ENCODE results near the gene DDN. TPM values are rescaled to one million over a fixed set of nuclear protein-coding genes. Genes with fewer than 3 reads are reported as not detected.
A peak's percentile ranks its signal among the peaks of the same experiment; 100 is the strongest.

DDN gene
- total RNA-seq, 2 donors from 2014 or later = 0.17 to 0.21 TPM

DNA sequence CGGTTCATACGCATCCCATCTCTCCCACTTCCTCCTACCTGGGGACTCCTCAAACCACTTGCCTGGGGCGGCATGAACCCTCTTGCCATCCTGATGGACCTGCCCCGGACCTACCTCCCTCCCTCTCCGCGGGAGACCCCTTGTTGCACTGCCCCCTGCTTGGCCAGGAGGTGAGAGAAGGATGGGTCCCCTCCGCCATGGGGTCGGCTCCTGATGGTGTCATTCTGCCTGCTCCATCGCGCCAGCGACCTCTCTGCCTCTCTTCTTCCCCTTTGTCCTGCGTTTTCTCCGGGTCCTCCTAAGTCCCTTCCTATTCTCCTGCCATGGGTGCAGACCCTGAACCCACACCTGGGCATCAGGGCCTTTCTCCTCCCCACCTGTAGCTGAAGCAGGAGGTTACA lies 17.4 kb downstream of the DDN start:
- Histone ChIP-seq H3K9me3 (no peaks in the 10 kb centered on the region), H3K4me3 (peak overlapping the region; percentile 27), H3K4me1 (peaks cover 36% of the 10 kb centered on the region), H3K27me3 (peaks cover 63% of the 10 kb centered on the region), H3K36me3 (no peaks in the 10 kb centered on the region), H3K27ac (no peak overlapping the region), H3K9ac (ENCODE audit: low read depth in 2 of 2, low read length in 2 of 2) (peak overlapping the region in 1 of 2 donors; percentile 5)
- TF ChIP-seq, protein P1, sequence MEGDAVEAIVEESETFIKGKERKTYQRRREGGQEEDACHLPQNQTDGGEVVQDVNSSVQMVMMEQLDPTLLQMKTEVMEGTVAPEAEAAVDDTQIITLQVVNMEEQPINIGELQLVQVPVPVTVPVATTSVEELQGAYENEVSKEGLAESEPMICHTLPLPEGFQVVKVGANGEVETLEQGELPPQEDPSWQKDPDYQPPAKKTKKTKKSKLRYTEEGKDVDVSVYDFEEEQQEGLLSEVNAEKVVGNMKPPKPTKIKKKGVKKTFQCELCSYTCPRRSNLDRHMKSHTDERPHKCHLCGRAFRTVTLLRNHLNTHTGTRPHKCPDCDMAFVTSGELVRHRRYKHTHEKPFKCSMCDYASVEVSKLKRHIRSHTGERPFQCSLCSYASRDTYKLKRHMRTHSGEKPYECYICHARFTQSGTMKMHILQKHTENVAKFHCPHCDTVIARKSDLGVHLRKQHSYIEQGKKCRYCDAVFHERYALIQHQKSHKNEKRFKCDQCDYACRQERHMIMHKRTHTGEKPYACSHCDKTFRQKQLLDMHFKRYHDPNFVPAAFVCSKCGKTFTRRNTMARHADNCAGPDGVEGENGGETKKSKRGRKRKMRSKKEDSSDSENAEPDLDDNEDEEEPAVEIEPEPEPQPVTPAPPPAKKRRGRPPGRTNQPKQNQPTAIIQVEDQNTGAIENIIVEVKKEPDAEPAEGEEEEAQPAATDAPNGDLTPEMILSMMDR (IDR thresholded peaks at IDR 0.05) = no peak
- no peak for DNase-seq
- intact Hi-C loops (cut with DNase I) = loop anchor here (10.0 kb wide), 1 partner anchor 127 kb away; the partner anchor contains the start of gene DDX23

DNA sequence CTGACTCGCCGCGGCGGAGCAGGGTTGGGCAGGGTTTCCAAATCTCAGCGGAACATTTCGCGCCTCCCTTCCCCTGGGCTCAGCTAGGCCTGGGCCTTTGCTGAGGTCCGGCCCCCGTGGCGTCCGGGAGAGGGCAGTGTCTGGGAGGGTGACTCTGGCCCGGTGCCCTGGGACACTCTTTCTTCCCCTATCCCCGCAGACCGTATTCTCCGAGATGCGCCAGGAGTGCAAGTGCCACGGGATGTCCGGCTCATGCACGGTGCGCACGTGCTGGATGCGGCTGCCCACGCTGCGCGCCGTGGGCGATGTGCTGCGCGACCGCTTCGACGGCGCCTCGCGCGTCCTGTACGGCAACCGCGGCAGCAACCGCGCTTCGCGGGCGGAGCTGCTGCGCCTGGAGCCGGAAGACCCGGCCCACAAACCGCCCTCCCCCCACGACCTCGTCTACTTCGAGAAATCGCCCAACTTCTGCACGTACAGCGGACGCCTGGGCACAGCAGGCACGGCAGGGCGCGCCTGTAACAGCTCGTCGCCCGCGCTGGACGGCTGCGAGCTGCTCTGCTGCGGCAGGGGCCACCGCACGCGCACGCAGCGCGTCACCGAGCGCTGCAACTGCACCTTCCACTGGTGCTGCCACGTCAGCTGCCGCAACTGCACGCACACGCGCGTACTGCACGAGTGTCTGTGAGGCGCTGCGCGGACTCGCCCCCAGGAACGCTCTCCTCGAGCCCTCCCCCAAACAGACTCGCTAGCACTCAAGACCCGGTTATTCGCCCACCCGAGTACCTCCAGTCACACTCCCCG lies 18.0 kb downstream of the DDN start:
- Histone ChIP-seq H3K27me3 (peaks cover 61% of the 10 kb centered on the region), H3K27ac (no peak overlapping the region), H3K36me3 (no peaks in the 10 kb centered on the region), H3K4me3 (peak overlapping the region; percentile 27), H3K9ac (ENCODE audit: low read depth in 2 of 2, low read length in 2 of 2) (peak overlapping the region; percentile 5 to 28), H3K4me1 (peaks cover 36% of the 10 kb centered on the region), H3K9me3 (no peaks in the 10 kb centered on the region)
- intact Hi-C loops (cut with DNase I) = loop anchor here (10.0 kb wide), 1 partner anchor 126 kb away; the partner anchor contains the start of gene DDX23
- DNase-seq = no peak
- TF ChIP-seq, protein P1 (IDR thresholded peaks at IDR 0.05) = no peak

DNA sequence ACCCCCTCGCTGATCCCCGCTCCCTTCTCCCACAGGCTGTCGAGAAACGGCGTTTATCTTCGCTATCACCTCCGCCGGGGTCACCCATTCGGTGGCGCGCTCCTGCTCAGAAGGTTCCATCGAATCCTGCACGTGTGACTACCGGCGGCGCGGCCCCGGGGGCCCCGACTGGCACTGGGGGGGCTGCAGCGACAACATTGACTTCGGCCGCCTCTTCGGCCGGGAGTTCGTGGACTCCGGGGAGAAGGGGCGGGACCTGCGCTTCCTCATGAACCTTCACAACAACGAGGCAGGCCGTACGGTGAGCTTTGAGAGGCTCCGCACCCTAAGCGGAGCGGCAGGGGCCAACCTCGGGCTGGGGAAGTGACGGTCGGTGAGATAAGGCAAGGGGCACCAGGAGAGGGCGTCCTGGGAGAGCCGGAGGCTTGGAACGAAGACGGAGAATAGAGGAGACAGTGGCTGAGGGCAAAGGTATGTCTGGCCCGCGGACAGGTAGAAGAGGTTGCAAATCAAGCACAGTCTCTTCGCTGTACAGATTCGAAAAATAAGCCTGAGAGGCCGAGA lies 18.7 kb downstream of the DDN start:
- Histone ChIP-seq H3K4me1 (peaks cover 36% of the 10 kb centered on the region), H3K27ac (no peak overlapping the region), H3K4me3 (peak overlapping the region; percentile 27), H3K9me3 (no peaks in the 10 kb centered on the region), H3K36me3 (no peaks in the 10 kb centered on the region), H3K9ac (ENCODE audit: low read depth in 2 of 2, low read length in 2 of 2) (no peak overlapping the region), H3K27me3 (peaks cover 59% of the 10 kb centered on the region)
- TF ChIP-seq, protein P1 (IDR thresholded peaks at IDR 0.05) = no peak
- intact Hi-C loops (cut with DNase I) = loop anchor here (10.0 kb wide), 1 partner anchor 126 kb away; the partner anchor contains the start of gene DDX23
- peak; percentile 64 for DNase-seq

DNA sequence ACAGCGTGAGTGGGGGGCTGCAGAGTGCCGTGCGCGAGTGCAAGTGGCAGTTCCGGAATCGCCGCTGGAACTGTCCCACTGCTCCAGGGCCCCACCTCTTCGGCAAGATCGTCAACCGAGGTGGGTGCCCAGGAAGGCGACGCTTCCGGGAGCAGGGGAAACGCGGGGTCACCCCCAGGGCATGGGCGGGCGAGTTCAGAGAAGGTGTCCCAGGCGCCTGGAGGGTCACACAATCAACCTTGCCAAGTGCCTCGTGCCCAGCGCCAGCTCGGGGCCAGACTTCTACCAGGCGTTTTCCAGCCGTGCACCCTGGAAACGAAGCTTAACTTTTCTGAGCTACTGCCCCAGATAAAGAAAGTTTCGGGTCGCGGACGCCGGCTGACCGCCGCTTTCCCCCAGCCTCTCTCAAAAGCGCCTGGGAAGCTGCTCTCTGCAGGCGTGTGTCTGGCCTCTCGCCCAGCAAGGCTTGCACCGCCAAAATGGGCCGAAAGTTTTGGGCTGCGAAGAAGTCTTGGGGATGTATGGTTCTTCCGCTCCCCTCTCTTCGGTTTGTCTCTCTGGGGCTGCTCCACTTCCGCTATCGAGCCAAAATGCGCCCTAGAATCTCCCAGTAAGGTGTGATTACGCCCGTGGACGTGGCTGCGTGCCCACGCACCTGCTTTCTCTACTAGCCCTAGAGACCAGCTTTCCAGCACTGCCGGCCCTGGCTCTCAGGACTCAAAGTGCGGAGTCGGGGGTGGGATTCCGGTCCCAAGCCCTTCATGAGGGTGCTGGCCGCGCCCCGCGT lies 19.4 kb downstream of the DDN start:
- DNase-seq = no peak
- Histone ChIP-seq H3K9ac (ENCODE audit: low read depth in 2 of 2, low read length in 2 of 2) (peak overlapping the region; percentile 28 to 37), H3K27ac (no peak overlapping the region), H3K27me3 (peaks cover 58% of the 10 kb centered on the region), H3K9me3 (no peaks in the 10 kb centered on the region), H3K4me1 (peaks cover 36% of the 10 kb centered on the region), H3K4me3 (peak overlapping the region; percentile 27), H3K36me3 (no peaks in the 10 kb centered on the region)
- TF ChIP-seq, protein P1 (IDR thresholded peaks at IDR 0.05) = no peak
- intact Hi-C loops (cut with DNase I) = loop anchor here (5.0 to 10.0 kb wide), 2 partner anchors 42 to 125 kb away; partner anchors contain the start of gene DDX23
